Mesodermal cell (in vitro differentiated cells): ENCODE measurements around the gene SMAP2.

ENCODE experiments used
- H3K27ac ChIP-seq: 2 replicates; pipeline ENCODE4 v1.7.0; 2013; ENCODE audit warnings: mild to moderate bottlenecking, low read depth, low read length, moderate library complexity; ENCODE audit not compliant: severe bottlenecking
- H3K36me3 ChIP-seq: 2 replicates; pipeline ENCODE4 v1.7.1; 2013; ENCODE audit warnings: mild to moderate bottlenecking, low read length, moderate library complexity; ENCODE audit not compliant: control insufficient read depth, insufficient read depth
- H3K4me1 ChIP-seq: one replicate; pipeline ENCODE4 v1.7.1; 2013; ENCODE audit warnings: mild to moderate bottlenecking, low read length; ENCODE audit not compliant: insufficient read depth, control insufficient read depth, poor library complexity, severe bottlenecking
- H3K4me3 ChIP-seq: 2 replicates; pipeline ENCODE4 v1.7.0; 2013; ENCODE audit warnings: low read length, control low read depth, mild to moderate bottlenecking; ENCODE audit not compliant: insufficient read depth, poor library complexity, severe bottlenecking; ENCODE audit errors: extremely low read depth
- H3K9me3 ChIP-seq: 2 replicates; pipeline ENCODE4 v1.7.1; 2013; ENCODE audit warnings: mild to moderate bottlenecking, low read length, moderate library complexity; ENCODE audit not compliant: control insufficient read depth
- WGBS, 2 experiments: methylation state at CpG; one replicate each; pipeline ENCODE4 v1.1.5; 2013; ENCODE audit warnings: missing lambda C conversion rate in 2 of 2; ENCODE audit not compliant: insufficient coverage in 2 of 2; 5-methylcytosine and 5-hydroxymethylcytosine counted together

The SMAP2 gene

DNA sequence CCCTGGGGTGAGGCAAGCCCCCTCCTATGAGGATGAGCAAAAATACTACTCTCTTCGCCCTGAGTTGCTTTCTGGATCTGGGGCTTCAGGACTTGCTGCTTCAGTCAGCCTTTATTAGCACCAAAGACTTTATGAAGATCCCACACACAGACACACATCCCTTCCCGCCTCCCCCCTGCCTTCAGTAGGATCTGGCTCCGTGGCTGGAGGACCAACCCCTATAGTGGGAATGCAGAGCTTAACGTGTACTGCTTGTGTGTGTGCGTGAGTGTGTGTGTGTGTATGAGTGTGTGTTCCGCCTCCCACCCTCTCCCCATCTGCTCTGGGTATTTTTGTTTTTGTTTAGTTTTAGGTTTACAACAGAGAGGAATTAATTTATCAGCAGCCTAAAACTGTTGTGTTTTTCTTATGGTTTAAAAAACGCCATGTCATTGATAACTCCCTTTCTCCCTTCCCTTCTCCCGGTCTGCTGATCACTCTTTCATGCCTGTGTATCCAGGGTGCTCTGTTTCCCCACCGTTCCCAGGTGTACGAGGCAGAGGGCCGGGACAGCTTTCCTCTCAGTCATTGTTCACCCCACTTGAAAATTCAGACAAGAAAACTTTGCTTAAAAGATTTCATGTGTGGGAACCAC lies 49.2 kb downstream of the SMAP2 start:
- H3K9me3 ChIP-seq, result no peaks in the 10 kb centered on the region
- no peak overlapping the region for H3K27ac ChIP-seq
- WGBS, 2 experiments, result 97 to 99% methylated on average over 5 to 6 of the region's 11 CpGs
- no peaks in the 10 kb centered on the region for H3K4me1 ChIP-seq
- no peak overlapping the region for H3K4me3 ChIP-seq
- peaks cover under 1% of the 10 kb centered on the region for H3K36me3 ChIP-seq

GRCh38 chr1:40423264-40423642 lies 49.7 kb downstream of the SMAP2 start:
- no peaks in the 10 kb centered on the region for H3K36me3 ChIP-seq
- H3K4me1 ChIP-seq, result no peaks in the 10 kb centered on the region
- WGBS, 2 experiments, result 100% methylated on average over 2 of the region's 4 CpGs
- no peak overlapping the region for H3K27ac ChIP-seq
- H3K4me3 ChIP-seq, result no peak overlapping the region
- H3K9me3 ChIP-seq, result no peaks in the 10 kb centered on the region

DNA sequence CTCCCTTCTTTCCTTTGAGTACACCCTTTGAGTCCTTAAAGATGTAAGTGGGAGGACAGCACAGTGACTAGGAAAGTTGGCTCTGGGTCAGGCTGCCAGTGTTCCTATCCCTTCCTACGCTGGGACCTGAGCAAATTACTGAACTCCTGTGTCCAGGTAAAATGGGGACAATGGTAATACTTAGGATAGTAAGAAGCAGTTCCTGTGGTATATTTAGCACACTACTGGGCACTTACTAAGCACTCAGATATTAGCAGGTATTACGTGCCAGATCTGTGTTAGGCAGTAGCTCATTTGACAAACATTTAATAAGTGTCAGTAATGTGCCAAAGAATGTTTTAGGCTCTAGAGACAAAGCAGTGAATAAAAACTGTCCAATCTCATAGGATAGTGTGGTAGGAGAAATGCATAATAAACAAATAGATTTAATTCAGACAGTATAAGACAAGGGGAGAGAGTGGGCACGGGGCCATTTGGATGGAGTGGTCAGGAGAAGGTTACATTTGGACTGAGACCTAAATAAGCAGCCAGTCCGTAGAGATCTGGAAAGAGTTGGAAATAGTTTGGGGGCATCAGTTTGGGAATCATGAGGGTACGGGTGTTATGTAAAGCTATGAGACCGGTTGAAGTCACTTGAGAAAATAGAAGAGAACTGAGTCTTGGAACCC lies 50.6 kb downstream of the SMAP2 start:
- 95% methylated on average over 5 to 6 of the region's 6 CpGs for WGBS, 2 experiments

GRCh38 chr1:40425198-40425597 lies 51.7 kb downstream of the SMAP2 start:
- no peak overlapping the region for H3K27ac ChIP-seq
- H3K9me3 ChIP-seq, result no peaks in the 10 kb centered on the region
- 75 to 79% methylated on average over 4 of the region's 4 CpGs for WGBS, 2 experiments
- H3K4me1 ChIP-seq, result no peaks in the 10 kb centered on the region
- H3K4me3 ChIP-seq, result no peak overlapping the region
- no peaks in the 10 kb centered on the region for H3K36me3 ChIP-seq

More for the DNA sequence above, 50.6 kb downstream of the SMAP2 start:
- Histone ChIP-seq H3K4me3 (no peak overlapping the region), H3K27ac (no peak overlapping the region), H3K9me3 (no peaks in the 10 kb centered on the region), H3K4me1 (no peaks in the 10 kb centered on the region), H3K36me3 (no peaks in the 10 kb centered on the region)

DNA sequence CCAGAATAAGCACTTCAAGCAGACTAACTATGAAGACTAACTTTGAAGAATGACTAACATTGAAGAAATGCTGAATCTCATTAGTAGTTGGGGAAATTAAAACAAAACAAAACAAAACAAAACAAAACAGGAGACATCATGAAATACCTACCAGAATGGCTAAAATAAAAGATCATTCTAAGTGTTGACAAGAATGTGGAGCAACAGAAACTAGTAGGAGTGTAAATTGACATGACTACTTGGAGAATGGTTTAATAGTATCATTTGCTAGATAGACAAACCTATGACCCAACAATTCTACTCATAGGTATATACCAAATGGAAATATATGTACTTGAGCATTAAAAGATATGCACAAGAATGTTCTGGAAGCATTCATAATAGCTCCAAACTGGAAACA lies 57.9 kb downstream of the SMAP2 start:
- Histone ChIP-seq H3K4me1 (no peaks in the 10 kb centered on the region), H3K27ac (no peak overlapping the region), H3K36me3 (no peaks in the 10 kb centered on the region), H3K9me3 (no peaks in the 10 kb centered on the region), H3K4me3 (no peak overlapping the region)

DNA sequence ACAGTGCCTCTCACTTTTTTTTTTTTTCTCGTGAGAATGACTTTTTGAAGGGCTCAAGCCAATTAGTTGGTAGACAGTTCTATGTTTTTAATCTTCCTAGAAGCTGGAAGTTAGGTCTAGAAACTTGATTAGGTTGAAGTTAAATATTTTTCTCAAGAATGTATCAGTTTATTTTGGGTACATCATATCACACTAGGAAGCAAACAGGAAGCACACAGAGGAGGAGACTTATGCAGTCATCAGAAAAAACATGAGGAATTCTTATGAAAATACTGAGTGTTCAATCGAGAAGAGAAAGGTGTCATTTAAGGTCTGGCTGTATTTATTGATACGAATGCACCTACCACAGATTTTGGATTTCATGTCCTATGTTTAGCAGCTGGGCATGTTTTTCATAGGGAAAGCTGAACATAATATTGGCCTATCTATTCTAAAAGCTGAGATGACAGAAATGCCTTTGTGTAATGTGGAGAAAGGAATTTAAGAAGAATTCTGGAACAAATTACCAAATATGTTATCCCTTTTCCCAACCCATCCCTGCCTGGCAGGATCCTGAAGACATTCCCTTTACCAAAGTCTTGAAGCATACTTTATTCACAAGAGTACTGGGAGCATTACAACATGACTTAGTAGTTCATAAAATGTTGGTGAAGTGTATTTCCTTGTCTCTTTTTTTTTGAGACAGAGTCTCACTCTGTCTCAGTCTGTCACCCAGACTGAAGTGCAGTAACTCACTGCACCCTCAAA lies 59.3 kb downstream of the SMAP2 start:
- Histone ChIP-seq H3K4me3 (no peak overlapping the region), H3K36me3 (no peaks in the 10 kb centered on the region), H3K4me1 (no peaks in the 10 kb centered on the region), H3K27ac (no peak overlapping the region), H3K9me3 (no peaks in the 10 kb centered on the region)
- WGBS, 2 experiments, result 80 to 100% methylated on average over 1 to 2 of the region's 3 CpGs

GRCh38 chr1:40435471-40435870 lies 61.9 kb downstream of the SMAP2 start:
- no peaks in the 10 kb centered on the region for H3K36me3 ChIP-seq
- H3K4me1 ChIP-seq, result peaks cover 4% of the 10 kb centered on the region
- no peak overlapping the region for H3K4me3 ChIP-seq
- 96 to 100% methylated on average over 3 to 4 of the region's 5 CpGs for WGBS, 2 experiments
- H3K9me3 ChIP-seq, result no peaks in the 10 kb centered on the region
- no peak overlapping the region for H3K27ac ChIP-seq

- H3K36me3 ChIP-seq, result no peaks in the 10 kb centered on the region
- no peaks in the 10 kb centered on the region for H3K9me3 ChIP-seq
- H3K4me3 ChIP-seq, result no peak overlapping the region
- no peak overlapping the region for H3K27ac ChIP-seq
- 88 to 90% methylated on average over 4 of the region's 4 CpGs for WGBS, 2 experiments
- peaks cover 4% of the 10 kb centered on the region for H3K4me1 ChIP-seq
These were observed 62.3 kb downstream of the SMAP2 start for GRCh38 chr1:40435876-40436275.

GRCh38 chr1:40438391-40439015 lies 65.0 kb downstream of the SMAP2 start:
- WGBS, 2 experiments, result 85 to 100% methylated on average over 1 to 3 of the region's 3 CpGs
- no peaks in the 10 kb centered on the region for H3K36me3 ChIP-seq
- H3K27ac ChIP-seq, result no peak overlapping the region
- H3K4me3 ChIP-seq, result no peak overlapping the region
- peaks cover 4% of the 10 kb centered on the region for H3K4me1 ChIP-seq
- no peaks in the 10 kb centered on the region for H3K9me3 ChIP-seq

DNA sequence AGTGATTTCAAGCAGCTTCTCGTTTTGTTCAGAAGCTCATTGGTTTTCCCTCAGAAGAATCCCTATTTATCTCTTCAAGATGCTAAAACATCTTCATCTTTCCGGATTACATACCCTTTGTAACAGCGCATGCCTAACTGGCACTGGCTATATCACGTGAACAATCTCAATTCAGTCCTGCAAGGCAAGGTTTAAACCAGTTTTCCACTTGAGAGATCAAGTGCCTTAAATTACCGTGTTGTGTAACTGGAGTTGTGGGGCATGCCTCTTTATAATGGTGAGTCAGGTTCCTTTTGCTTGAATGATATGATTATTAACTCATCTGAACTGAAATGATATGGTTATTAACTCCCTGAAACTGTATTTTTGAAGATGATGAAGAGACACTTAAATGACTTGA lies 65.7 kb downstream of the SMAP2 start:
- Histone ChIP-seq H3K36me3 (no peaks in the 10 kb centered on the region), H3K4me3 (no peak overlapping the region), H3K4me1 (peaks cover 4% of the 10 kb centered on the region), H3K27ac (no peak overlapping the region), H3K9me3 (no peaks in the 10 kb centered on the region)
- 83 to 89% methylated on average over 4 to 5 of the region's 5 CpGs for WGBS, 2 experiments
